Measurements from ENCODE around the gene ELAVL2. TPM values are rescaled to one million over a fixed set of nuclear protein-coding genes. Genes with fewer than 3 reads are reported as not detected.

ELAVL2 gene
- total RNA-seq, 1 donor from 2014 or later: 384 TPM

DNA sequence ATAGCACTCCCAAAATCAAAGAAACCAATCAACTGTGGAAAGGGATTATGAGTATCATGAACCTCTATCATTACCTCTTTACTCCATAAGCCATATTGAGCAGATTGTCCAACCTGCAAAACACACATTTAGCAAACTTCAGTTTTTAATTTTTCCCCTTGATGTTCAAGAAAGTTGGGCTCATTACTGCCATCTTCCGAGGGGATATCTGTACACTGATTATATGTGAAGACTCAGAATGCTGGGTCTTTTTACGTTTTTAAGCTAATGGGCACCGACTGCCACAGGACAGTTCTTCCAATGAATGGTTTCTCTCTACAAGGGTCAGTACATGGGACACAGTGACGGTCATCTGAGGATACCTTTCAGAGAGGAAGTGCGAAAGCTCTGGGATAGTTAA lies 132.7 kb downstream of the ELAVL2 start:
- Mint-ChIP-seq H3K36me3 (ENCODE audit: unreplicated experiment) (peaks cover 8% of the 10 kb centered on the region), H3K9me3 (ENCODE audit: unreplicated experiment) (peaks cover 18% of the 10 kb centered on the region), H3K4me3 (ENCODE audit: unreplicated experiment) (no peak overlapping the region), H3K27me3 (ENCODE audit: unreplicated experiment) (peaks cover 6% of the 10 kb centered on the region), H3K27ac (ENCODE audit: unreplicated experiment) (no peak overlapping the region), H3K4me1 (ENCODE audit: low read depth, unreplicated experiment) (peaks cover 39% of the 10 kb centered on the region)
- no peak for DNase-seq
- TF ChIP-seq, protein P1, sequence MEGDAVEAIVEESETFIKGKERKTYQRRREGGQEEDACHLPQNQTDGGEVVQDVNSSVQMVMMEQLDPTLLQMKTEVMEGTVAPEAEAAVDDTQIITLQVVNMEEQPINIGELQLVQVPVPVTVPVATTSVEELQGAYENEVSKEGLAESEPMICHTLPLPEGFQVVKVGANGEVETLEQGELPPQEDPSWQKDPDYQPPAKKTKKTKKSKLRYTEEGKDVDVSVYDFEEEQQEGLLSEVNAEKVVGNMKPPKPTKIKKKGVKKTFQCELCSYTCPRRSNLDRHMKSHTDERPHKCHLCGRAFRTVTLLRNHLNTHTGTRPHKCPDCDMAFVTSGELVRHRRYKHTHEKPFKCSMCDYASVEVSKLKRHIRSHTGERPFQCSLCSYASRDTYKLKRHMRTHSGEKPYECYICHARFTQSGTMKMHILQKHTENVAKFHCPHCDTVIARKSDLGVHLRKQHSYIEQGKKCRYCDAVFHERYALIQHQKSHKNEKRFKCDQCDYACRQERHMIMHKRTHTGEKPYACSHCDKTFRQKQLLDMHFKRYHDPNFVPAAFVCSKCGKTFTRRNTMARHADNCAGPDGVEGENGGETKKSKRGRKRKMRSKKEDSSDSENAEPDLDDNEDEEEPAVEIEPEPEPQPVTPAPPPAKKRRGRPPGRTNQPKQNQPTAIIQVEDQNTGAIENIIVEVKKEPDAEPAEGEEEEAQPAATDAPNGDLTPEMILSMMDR (IDR thresholded peaks at IDR 0.05; ENCODE audit: partially characterized antibody, unreplicated experiment): no peak

DNA sequence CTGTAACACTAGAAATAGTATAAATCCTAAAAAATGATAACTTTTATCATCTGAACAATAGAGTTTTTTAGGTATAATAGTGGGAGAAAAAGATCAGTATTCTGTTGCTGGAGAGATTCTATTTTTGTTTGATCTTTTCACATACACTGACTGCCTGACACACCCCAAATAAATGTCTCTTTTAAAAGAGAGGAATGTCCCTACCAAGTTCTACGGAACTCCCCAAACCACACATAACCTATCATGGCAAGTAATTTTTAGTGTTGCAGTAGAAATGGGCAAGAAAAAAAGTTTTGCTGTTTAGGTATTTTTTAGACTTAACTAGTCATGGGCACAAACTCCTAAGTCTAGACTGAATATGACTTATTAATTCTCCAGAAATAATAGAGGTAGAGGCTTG lies 139.1 kb downstream of the ELAVL2 start:
- H3K27me3 Mint-ChIP-seq (ENCODE audit: unreplicated experiment): peaks cover 20% of the 10 kb centered on the region
- no peak for DNase-seq
- H3K27ac Mint-ChIP-seq (ENCODE audit: unreplicated experiment): no peak overlapping the region
- no peak overlapping the region for H3K4me3 Mint-ChIP-seq (ENCODE audit: unreplicated experiment)
- peaks cover 31% of the 10 kb centered on the region for H3K9me3 Mint-ChIP-seq (ENCODE audit: unreplicated experiment)
- TF ChIP-seq, protein P1 (IDR thresholded peaks at IDR 0.05; ENCODE audit: partially characterized antibody, unreplicated experiment): no peak
- peaks cover 48% of the 10 kb centered on the region for H3K4me1 Mint-ChIP-seq (ENCODE audit: low read depth, unreplicated experiment)
- no peaks in the 10 kb centered on the region for H3K36me3 Mint-ChIP-seq (ENCODE audit: unreplicated experiment)

DNA sequence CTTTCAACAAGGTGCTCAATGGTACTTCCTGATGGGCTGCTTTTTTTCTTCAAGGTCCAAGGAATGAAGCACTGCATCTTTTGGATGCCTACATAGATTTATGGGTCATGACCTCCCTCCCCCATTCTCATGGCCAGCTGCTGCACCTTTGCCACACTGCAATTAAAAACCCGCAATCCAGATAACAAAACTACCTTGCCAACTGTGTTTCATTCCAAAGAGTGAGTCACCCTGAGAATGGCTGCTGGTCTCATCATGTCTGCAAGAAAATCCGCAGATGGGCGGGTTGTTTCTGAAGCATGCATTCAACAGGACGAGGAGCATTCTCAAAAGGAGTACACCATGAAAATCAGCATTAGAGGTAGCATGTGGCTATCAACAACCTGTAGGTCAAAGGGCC lies 139.8 kb downstream of the ELAVL2 start:
- DNase-seq: no peak
- TF ChIP-seq, protein P1 (IDR thresholded peaks at IDR 0.05; ENCODE audit: partially characterized antibody, unreplicated experiment): no peak
- Mint-ChIP-seq H3K36me3 (ENCODE audit: unreplicated experiment) (no peaks in the 10 kb centered on the region), H3K27ac (ENCODE audit: unreplicated experiment) (peak overlapping the region; percentile 2), H3K4me1 (ENCODE audit: low read depth, unreplicated experiment) (peaks cover 47% of the 10 kb centered on the region), H3K4me3 (ENCODE audit: unreplicated experiment) (no peak overlapping the region), H3K9me3 (ENCODE audit: unreplicated experiment) (peaks cover 32% of the 10 kb centered on the region), H3K27me3 (ENCODE audit: unreplicated experiment) (peaks cover 21% of the 10 kb centered on the region)

DNA sequence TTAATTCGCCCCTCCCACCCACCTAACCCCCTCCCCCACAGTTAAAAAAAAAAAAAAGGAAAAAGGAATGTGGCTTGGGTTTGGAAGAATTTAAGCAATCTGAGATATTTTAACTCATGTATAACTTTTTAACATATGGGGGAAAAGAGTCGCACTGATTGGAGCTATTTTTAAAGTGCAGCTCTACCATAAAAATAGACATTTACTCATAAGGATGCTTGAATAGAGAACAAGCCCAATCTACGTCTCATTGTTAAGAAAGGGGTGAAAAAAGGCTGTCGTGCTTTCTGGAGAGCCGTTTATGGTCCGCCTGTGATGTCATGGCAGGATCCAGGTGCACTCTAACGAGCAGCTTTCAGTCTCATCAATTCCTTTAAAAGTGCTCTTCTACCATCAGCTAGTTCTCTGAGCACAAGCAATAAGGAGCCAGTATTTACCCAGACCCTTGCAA lies 142.4 kb downstream of the ELAVL2 start:
- TF ChIP-seq, protein P1 (IDR thresholded peaks at IDR 0.05; ENCODE audit: partially characterized antibody, unreplicated experiment): no peak
- Mint-ChIP-seq H3K36me3 (ENCODE audit: unreplicated experiment) (peaks cover 8% of the 10 kb centered on the region), H3K9me3 (ENCODE audit: unreplicated experiment) (peaks cover 43% of the 10 kb centered on the region), H3K4me3 (ENCODE audit: unreplicated experiment) (no peak overlapping the region), H3K4me1 (ENCODE audit: low read depth, unreplicated experiment) (peaks cover 44% of the 10 kb centered on the region), H3K27me3 (ENCODE audit: unreplicated experiment) (peaks cover 24% of the 10 kb centered on the region), H3K27ac (ENCODE audit: unreplicated experiment) (peak overlapping the region; percentile 80)
- DNase-seq: no peak

DNA sequence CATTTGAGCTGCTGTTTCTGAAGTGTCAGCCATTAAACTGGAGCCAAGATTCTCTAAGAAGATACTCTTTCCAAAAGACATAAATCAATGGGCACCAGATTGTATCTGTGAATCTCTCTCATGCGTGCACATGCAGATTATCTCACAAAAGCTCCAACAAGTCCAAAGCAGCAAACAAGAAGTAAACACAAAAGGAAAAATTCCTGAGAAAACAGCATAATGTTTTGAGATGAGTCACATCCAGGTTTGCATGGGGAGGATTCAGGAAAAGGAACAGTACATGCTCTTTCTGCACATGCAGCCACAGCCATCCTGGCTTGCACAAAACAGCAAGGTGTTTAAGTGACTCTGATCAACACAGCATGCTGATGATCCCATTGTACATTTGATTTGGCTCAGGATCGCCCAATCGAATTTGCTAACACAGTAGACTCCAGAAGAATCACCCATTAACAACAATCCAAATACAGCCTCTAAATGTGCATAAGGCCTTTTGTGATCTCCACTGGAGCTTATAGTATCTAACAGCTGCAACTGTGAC lies 143.1 kb downstream of the ELAVL2 start:
- H3K27me3 Mint-ChIP-seq (ENCODE audit: unreplicated experiment): peaks cover 24% of the 10 kb centered on the region
- no peak overlapping the region for H3K4me3 Mint-ChIP-seq (ENCODE audit: unreplicated experiment)
- no peak for DNase-seq
- H3K27ac Mint-ChIP-seq (ENCODE audit: unreplicated experiment): peak overlapping the region; percentile 35
- peaks cover 43% of the 10 kb centered on the region for H3K9me3 Mint-ChIP-seq (ENCODE audit: unreplicated experiment)
- TF ChIP-seq, protein P1 (IDR thresholded peaks at IDR 0.05; ENCODE audit: partially characterized antibody, unreplicated experiment): no peak
- peaks cover 41% of the 10 kb centered on the region for H3K4me1 Mint-ChIP-seq (ENCODE audit: low read depth, unreplicated experiment)
- peaks cover 9% of the 10 kb centered on the region for H3K36me3 Mint-ChIP-seq (ENCODE audit: unreplicated experiment)
